ENCODE results near the gene NPR1.

DNA sequence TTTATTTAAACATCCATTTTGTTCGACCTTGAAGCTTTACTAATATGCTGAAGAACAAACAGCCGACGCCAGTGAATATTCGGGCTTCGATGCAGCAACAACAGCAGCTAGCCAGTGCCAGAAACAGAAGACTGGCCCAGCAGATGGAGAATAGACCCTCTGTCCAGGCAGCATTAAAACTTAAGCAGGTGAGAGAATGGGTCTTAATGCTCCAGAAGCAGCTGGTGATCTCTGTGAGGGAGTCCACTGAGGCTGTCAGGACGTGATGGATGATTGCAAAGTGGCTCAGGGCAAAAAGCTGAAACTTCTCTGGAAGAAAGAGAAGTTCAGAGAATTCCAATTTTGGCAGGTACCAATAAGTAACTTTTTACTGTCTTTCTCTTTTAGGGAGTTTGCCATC, 40.2 kb upstream of the NPR1 start:
- TF ChIP-seq YY1 (IDR thresholded peaks at IDR 0.05; ENCODE audit: insufficient read depth, insufficient replicate concordance, low read depth, low read length) (no peak), ZMYM3 (CRISPR knock-in tag; IDR thresholded peaks at IDR 0.05) (no peak), EP300 (IDR thresholded peaks at IDR 0.05; ENCODE audit: low read depth in 2 of 2, low read length in 2 of 2) (no peak), EP300 (CRISPR knock-in tag; IDR thresholded peaks at IDR 0.05; ENCODE audit: borderline replicate concordance) (no peak), CTCF (CRISPR knock-in tag; IDR thresholded peaks at IDR 0.05) (no peak), IRX3 (CRISPR knock-in tag; IDR thresholded peaks at IDR 0.05; ENCODE audit: borderline replicate concordance, low read depth) (no peak)

Data from HepG2 (cell line).